GM18873 (cell line): ENCODE results near the gene RASGRF2.

ENCODE experiments used
- ATAC-seq: cut with Tn5 transposase; IDR thresholded peaks from one replicate; pipeline ENCODE4 v1.9.1; 2021; ENCODE audit warnings: mild to moderate bottlenecking, moderate library complexity, moderate number of reproducible peaks; ENCODE audit not compliant: unreplicated experiment, low FRiP score

The RASGRF2 gene

GRCh38 chr5:80937584-80938356 lies 22.4 kb upstream of the RASGRF2 start:
- no peak for ATAC-seq

DNA sequence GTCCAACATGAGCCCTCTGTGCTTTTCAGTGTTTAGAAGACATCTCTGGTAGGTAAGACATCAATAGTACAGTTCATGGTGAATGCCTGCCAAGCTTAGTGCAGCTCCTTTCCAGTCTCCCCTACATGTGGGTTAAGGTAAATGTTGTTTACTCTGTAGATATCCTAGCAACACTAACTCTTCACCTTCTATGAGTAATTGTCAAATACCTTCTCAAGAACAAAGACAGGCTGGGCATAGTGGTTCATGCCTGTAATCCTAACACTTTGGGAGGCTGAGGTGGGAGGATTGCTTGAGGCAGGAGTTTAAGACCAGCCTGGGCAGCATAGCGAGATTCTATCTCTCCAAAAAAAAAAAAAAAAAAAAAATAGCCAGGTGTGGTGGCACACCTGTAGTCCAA lies 18.7 kb upstream of the RASGRF2 start:
- ATAC-seq: no peak

GRCh38 chr5:80951366-80951765 lies 8.8 kb upstream of the RASGRF2 start:
- ATAC-seq: no peak

GRCh38 chr5:80953587-80953986 lies 6.6 kb upstream of the RASGRF2 start:
- ATAC-seq: no peak

DNA sequence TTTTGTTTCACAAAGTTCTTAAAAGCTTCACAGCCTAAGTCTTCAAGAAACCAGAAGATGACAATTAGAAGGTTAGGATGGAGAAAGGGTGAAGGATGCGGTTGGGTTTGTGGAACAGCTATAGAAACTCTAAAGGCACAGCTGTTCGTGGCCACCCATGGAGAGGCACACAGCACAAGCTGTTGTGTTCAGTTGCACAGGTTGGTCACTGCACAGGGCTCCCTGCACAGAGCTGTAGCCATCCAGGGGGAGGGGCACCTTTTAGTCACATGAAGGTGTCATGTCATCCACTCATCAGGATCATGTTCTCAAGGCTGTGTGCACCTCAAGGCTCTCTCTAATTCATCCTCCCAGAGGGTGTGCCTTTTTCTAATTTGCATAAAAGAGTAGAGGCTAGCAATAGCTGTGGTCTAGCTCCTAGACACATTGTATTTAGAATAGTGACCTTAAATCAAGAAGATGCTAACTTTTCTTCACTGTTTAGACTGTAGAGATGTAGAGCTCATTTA lies 5.0 kb upstream of the RASGRF2 start:
- no peak for ATAC-seq

DNA sequence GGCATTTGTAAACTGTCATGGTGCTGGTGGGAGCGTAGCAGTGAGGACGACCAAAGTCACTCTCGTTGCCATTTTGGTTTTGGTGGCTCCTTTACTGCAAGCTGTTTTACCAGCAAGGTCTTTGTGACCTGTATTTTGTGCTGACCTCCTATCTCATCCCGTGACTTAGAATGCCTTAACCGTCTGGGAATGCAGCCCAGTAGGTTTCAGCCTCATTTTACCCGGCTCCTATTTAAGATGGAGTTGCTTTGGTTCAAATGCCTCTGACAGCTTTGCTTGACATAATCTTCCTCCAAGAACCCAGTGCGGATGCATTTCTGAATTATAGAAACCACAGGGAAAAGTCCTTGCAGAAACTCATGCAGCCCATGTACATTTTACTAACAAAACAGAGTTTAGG lies 3.9 kb upstream of the RASGRF2 start:
- no peak for ATAC-seq

- no peak for ATAC-seq
Measured at GRCh38 chr5:80957031-80957761, 3.0 kb upstream of the RASGRF2 start.

DNA sequence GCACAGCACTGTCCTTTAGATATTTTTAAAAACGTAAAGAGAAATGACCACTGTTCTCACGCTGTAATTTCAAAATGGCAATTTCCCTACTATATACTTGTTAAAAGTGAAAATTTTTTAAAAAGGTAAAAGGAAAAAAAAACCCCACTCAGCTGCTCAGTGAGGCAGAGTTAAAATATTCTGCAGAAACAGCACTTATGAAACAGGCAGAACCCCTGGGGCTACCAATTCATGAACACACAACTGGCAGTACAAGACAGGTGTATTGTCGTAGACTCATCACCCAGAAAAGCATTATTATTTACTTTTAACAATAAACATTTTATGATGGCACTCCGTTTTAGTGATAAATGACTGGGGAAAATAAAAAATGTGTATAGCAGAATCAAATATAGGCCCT lies 1.5 kb upstream of the RASGRF2 start:
- ATAC-seq: no peak

GRCh38 chr5:80959138-80959537 lies 1.0 kb upstream of the RASGRF2 start:
- no peak for ATAC-seq

DNA sequence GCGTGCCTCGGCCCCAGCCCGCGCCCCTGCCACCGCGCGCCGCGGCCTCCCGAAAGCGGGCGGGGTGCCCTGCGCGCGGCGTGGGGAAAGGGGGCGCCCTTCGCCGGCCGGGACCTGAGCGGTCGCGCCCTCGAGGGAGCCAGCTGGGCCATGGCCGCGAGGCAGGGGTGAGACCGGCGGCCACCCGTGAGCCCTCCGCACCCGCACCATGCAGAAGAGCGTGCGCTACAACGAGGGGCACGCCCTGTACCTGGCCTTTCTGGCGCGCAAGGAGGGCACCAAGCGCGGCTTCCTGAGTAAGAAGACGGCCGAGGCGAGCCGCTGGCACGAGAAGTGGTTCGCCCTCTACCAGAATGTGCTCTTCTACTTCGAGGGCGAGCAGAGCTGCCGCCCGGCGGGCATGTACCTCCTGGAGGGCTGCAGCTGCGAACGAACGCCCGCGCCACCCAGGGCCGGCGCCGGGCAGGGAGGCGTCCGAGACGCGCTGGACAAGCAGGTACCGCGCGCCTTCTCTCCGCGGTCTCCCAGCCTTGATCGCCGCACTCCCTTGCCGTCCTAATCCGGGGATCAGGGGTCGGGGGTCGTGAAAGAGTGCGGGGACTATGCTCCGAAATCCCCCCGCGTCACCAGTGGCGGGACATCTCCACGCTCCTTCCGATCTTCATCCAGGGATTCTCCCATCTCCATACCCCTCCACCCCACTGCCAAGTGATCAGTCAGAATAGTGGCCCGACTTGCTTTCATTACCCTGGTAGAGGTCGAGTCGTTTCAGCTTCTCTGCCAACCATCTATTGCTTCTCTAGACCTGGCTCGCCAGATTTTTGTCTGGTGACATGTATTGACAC lies 590 bp downstream of the RASGRF2 start:
- ATAC-seq: no peak

DNA sequence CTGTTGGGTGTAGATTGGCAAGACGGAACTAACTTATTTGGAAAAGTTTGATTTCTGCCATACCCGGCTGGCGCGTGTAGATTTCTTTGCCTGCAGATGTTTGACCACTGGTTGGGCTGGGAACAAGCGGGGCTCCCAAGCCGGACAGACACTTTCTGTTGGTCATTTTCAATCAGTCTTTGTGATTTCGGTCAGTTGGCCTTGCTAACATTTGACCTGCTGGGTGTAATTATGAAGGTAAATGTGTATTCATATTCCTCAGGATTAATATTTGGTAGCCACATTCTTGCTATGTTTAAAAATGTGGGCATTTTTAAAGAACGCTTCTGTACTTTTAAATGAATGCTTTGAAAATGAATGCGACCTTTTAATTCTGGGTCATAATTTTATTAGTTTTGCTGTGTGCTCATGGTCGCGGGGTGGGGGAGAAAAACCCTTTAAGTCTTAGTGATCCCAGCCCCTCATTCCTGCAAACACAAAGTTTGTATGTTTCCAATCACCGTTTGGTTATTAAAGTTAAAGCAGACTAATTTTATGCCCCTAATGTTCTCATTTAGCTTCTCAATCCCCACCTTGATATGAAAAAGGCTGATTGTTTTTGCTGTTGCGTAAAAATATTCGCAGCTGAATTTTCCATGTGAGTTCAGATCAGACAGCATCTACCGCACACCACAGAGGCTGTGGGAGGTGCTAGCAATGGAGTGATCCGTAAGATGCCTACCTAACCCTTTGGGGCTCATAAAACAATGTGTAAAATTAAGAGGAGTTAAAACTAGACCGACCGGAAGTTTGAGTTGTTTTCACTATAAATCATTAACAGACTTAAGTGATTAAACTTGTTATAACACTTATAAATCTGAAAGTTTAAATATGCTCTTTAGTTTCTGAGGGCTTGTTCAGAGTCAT lies 1.5 kb downstream of the RASGRF2 start:
- no peak for ATAC-seq

DNA sequence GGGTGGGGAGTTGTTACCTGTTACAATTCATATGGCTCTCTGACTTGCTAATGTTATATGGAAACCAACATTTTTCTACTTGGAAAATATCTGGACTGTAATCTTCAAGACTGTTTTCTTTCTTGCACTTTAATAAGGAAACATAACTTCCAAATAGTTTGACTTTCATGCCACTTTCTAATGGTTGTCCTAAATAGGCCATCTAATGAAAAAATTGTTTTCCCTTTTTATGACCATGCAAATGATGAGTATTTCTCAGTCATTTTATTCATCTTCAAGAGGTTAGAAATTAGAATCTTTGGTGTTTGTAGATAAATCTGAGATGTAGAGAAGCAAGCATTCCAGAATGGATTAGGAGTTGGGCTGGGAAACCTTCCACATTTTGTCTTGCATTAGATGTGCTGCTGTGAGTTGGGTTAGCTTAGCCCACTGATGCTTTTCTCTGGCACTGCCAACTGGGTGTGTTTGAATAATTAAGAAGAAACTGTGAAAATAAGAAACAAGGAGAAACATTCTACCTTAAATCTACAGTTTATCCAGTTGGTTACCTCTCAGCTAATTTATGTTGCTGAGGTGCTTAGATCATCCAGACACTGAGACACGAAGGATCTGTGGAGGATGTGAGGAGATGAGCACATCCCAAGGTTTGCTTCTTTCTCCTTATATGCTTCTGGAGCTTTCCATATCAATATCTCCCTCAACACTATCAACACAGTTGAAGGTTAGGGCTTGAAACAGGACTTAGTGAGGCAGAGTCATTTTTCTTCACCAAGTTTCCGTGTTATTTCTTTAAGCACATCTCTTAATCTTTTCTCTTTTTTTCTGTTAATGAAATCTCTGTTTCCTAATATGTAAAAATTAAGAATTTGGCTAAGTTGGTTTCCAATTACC lies 2.7 kb downstream of the RASGRF2 start:
- ATAC-seq: no peak

GRCh38 chr5:80963521-80963895 lies 3.3 kb downstream of the RASGRF2 start:
- ATAC-seq: no peak

DNA sequence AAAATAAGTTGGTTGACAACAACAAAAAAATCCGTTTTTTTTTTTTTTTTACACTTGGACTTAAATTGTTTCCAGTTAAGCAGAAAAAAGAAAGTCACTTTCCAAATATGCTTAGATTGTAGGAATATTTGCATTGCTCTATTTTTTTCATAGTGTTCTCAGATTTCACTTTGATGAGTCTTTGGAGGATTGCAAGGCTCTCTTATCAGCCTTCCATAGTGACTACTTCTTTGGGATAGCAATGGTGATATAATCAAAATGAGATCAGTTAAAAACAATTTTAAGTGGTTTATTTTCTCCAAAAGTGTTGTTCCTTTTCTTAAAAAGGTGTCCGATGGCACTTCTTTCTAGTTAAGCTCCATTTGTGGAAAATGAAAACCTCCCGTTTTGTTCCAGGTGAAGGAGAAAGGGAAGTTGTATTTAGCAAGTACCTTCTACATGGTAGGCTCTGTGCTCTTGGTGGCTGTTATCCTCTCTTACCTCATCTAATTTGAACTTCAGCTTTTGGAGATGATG lies 3.9 kb downstream of the RASGRF2 start:
- no peak for ATAC-seq

- ATAC-seq: no peak
Measured at GRCh38 chr5:80964491-80964890, 4.3 kb downstream of the RASGRF2 start.

- no peak for ATAC-seq
Measured at GRCh38 chr5:80964919-80965318, 4.8 kb downstream of the RASGRF2 start.

DNA sequence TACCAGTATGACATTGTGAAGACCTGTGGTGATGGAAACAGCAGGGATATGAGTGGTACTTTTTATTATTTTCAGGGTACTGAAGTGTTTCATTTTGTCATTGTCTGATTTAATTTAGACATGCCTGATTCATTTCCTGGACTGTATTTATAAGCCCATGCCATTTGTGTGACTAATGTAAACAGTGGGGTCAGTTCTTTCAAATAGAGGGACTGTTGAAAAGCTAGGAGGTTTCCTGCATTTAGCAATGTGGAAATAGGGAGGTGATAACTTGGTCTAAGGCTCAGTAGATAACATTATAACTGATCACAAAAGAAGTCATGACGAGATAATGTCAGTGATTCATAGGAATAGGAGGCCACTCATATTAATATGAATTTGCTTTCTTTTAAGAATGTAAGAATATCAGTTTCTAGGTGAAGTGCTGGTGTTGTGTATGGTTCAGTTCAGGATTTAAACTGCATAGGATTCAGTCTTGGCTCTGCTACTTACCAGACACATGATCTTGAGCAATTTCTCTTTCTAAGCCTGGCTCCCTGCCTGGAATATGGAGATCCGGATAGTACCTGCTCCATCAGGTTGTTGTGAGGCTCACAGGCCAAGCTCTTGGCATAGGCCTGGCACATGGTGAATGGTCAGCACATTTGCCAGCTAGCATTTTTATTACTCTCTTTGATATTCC lies 7.5 kb downstream of the RASGRF2 start:
- no peak for ATAC-seq

GRCh38 chr5:80973027-80973426 lies 12.9 kb downstream of the RASGRF2 start:
- ATAC-seq: no peak
